Measurements from ENCODE around the gene SLAMF1. TPM values are rescaled to one million over a fixed set of nuclear protein-coding genes. Genes with fewer than 3 reads are reported as not detected.
"Not testable (repeated sequence)": the region's sequence is repeated elsewhere in the genome, so short reads cannot be mapped to it uniquely, and the experiment has no call there.

The SLAMF1 gene
- polyA plus RNA-seq, 1 donor: 0.91 TPM

GRCh38 chr1:160578175-160578524, 68.7 kb downstream of the SLAMF1 start:
- DNase-seq: no peak
- H3K4me1 ChIP-seq (ENCODE audit: control insufficient read depth, insufficient read depth, low read length): peaks cover 14% of the 10 kb centered on the region
- H3K27me3 ChIP-seq (ENCODE audit: control insufficient read depth, insufficient read depth, low read length): no peaks in the 10 kb centered on the region
- H3K4me3 ChIP-seq (ENCODE audit: low read length): no peak overlapping the region
- 100% methylated on average over 1 of the region's 3 CpGs for WGBS (ENCODE audit: insufficient coverage, low lambda C conversion rate)
- no peaks in the 10 kb centered on the region for H3K9me3 ChIP-seq (ENCODE audit: control insufficient read depth, low read depth, low read length)
- no peak overlapping the region for H3K27ac ChIP-seq (ENCODE audit: low read length)
- no peaks in the 10 kb centered on the region for H3K36me3 ChIP-seq (ENCODE audit: control insufficient read depth, insufficient read depth, low read length)

GRCh38 chr1:160577671-160578070, 69.2 kb downstream of the SLAMF1 start:
- 83% methylated on average over 1 of the region's 2 CpGs for WGBS (ENCODE audit: insufficient coverage, low lambda C conversion rate)
- Histone ChIP-seq H3K36me3 (ENCODE audit: control insufficient read depth, insufficient read depth, low read length) (no peaks in the 10 kb centered on the region), H3K27me3 (ENCODE audit: control insufficient read depth, insufficient read depth, low read length) (no peaks in the 10 kb centered on the region), H3K27ac (ENCODE audit: low read length) (no peak overlapping the region), H3K4me3 (ENCODE audit: low read length) (no peak overlapping the region), H3K4me1 (ENCODE audit: control insufficient read depth, insufficient read depth, low read length) (peaks cover 14% of the 10 kb centered on the region), H3K9me3 (ENCODE audit: control insufficient read depth, low read depth, low read length) (no peaks in the 10 kb centered on the region)
- no peak for DNase-seq

- no peak for DNase-seq
- Histone ChIP-seq H3K27ac (ENCODE audit: low read length) (no peak overlapping the region), H3K36me3 (ENCODE audit: control insufficient read depth, insufficient read depth, low read length) (no peaks in the 10 kb centered on the region), H3K9me3 (ENCODE audit: control insufficient read depth, low read depth, low read length) (no peaks in the 10 kb centered on the region), H3K27me3 (ENCODE audit: control insufficient read depth, insufficient read depth, low read length) (no peaks in the 10 kb centered on the region), H3K4me1 (ENCODE audit: control insufficient read depth, insufficient read depth, low read length) (peaks cover 13% of the 10 kb centered on the region), H3K4me3 (ENCODE audit: low read length) (no peak overlapping the region)
- WGBS (ENCODE audit: insufficient coverage, low lambda C conversion rate): no CpG with 5 or more reads among the region's 2 CpGs
Observed at GRCh38 chr1:160576884-160577283, 70.0 kb downstream of the SLAMF1 start.

GRCh38 chr1:160576390-160576789, 70.5 kb downstream of the SLAMF1 start:
- H3K27ac ChIP-seq (ENCODE audit: low read length): no peak overlapping the region
- peaks cover 10% of the 10 kb centered on the region for H3K4me1 ChIP-seq (ENCODE audit: control insufficient read depth, insufficient read depth, low read length)
- H3K36me3 ChIP-seq (ENCODE audit: control insufficient read depth, insufficient read depth, low read length): no peaks in the 10 kb centered on the region
- no peak for DNase-seq
- H3K4me3 ChIP-seq (ENCODE audit: low read length): no peak overlapping the region
- H3K27me3 ChIP-seq (ENCODE audit: control insufficient read depth, insufficient read depth, low read length): no peaks in the 10 kb centered on the region
- 100% methylated on average over 2 of the region's 3 CpGs for WGBS (ENCODE audit: insufficient coverage, low lambda C conversion rate)
- H3K9me3 ChIP-seq (ENCODE audit: control insufficient read depth, low read depth, low read length): no peaks in the 10 kb centered on the region

GRCh38 chr1:160575112-160575664, 71.7 kb downstream of the SLAMF1 start:
- no peaks in the 10 kb centered on the region for H3K9me3 ChIP-seq (ENCODE audit: control insufficient read depth, low read depth, low read length)
- DNase-seq: no peak
- H3K27me3 ChIP-seq (ENCODE audit: control insufficient read depth, insufficient read depth, low read length): no peaks in the 10 kb centered on the region
- WGBS (ENCODE audit: insufficient coverage, low lambda C conversion rate): no CpG with 5 or more reads among the region's 5 CpGs
- no peaks in the 10 kb centered on the region for H3K36me3 ChIP-seq (ENCODE audit: control insufficient read depth, insufficient read depth, low read length)
- no peak overlapping the region for H3K4me3 ChIP-seq (ENCODE audit: low read length)
- H3K27ac ChIP-seq (ENCODE audit: low read length): no peak overlapping the region
- peaks cover under 1% of the 10 kb centered on the region for H3K4me1 ChIP-seq (ENCODE audit: control insufficient read depth, insufficient read depth, low read length)

- Histone ChIP-seq H3K4me1 (ENCODE audit: control insufficient read depth, insufficient read depth, low read length) (no peaks in the 10 kb centered on the region), H3K27ac (ENCODE audit: low read length) (no peak overlapping the region), H3K9me3 (ENCODE audit: control insufficient read depth, low read depth, low read length) (no peaks in the 10 kb centered on the region), H3K27me3 (ENCODE audit: control insufficient read depth, insufficient read depth, low read length) (no peaks in the 10 kb centered on the region), H3K4me3 (ENCODE audit: low read length) (no peak overlapping the region), H3K36me3 (ENCODE audit: control insufficient read depth, insufficient read depth, low read length) (no peaks in the 10 kb centered on the region)
- no peak for DNase-seq
- no CpG with 5 or more reads among the region's 3 CpGs for WGBS (ENCODE audit: insufficient coverage, low lambda C conversion rate)
Observed at GRCh38 chr1:160570840-160571239, 76.0 kb downstream of the SLAMF1 start.

- no peak for DNase-seq
- Histone ChIP-seq H3K9me3 (ENCODE audit: control insufficient read depth, low read depth, low read length) (no peaks in the 10 kb centered on the region), H3K4me3 (ENCODE audit: low read length) (no peak overlapping the region), H3K36me3 (ENCODE audit: control insufficient read depth, insufficient read depth, low read length) (no peaks in the 10 kb centered on the region), H3K27ac (ENCODE audit: low read length) (no peak overlapping the region), H3K27me3 (ENCODE audit: control insufficient read depth, insufficient read depth, low read length) (no peaks in the 10 kb centered on the region), H3K4me1 (ENCODE audit: control insufficient read depth, insufficient read depth, low read length) (no peaks in the 10 kb centered on the region)
- 94% methylated on average over 2 of the region's 2 CpGs for whole genome bisulfite sequencing (ENCODE audit: insufficient coverage, low lambda C conversion rate)
Observed at GRCh38 chr1:160569806-160570205, 77.0 kb downstream of the SLAMF1 start.

- Histone ChIP-seq H3K4me1 (ENCODE audit: control insufficient read depth, insufficient read depth, low read length) (no peaks in the 10 kb centered on the region), H3K27me3 (ENCODE audit: control insufficient read depth, insufficient read depth, low read length) (no peaks in the 10 kb centered on the region)
- no peak for DNase-seq
Observed at GRCh38 chr1:160567858-160568682, 78.8 kb downstream of the SLAMF1 start.

GRCh38 chr1:160567341-160567740, 79.5 kb downstream of the SLAMF1 start:
- no peak for DNase-seq
- Histone ChIP-seq H3K27me3 (ENCODE audit: control insufficient read depth, insufficient read depth, low read length) (no peaks in the 10 kb centered on the region), H3K27ac (ENCODE audit: low read length) (no peak overlapping the region), H3K4me3 (ENCODE audit: low read length) (no peak overlapping the region), H3K4me1 (ENCODE audit: control insufficient read depth, insufficient read depth, low read length) (no peaks in the 10 kb centered on the region), H3K9me3 (ENCODE audit: control insufficient read depth, low read depth, low read length) (no peaks in the 10 kb centered on the region), H3K36me3 (ENCODE audit: control insufficient read depth, insufficient read depth, low read length) (no peaks in the 10 kb centered on the region)
- WGBS (ENCODE audit: insufficient coverage, low lambda C conversion rate): no CpG with 5 or more reads among the region's 5 CpGs

More at GRCh38 chr1:160567858-160568682, 78.8 kb downstream of the SLAMF1 start:
- no peak overlapping the region for H3K4me3 ChIP-seq (ENCODE audit: low read length)
- no peak overlapping the region for H3K27ac ChIP-seq (ENCODE audit: low read length)
- no peaks in the 10 kb centered on the region for H3K36me3 ChIP-seq (ENCODE audit: control insufficient read depth, insufficient read depth, low read length)
- H3K9me3 ChIP-seq (ENCODE audit: control insufficient read depth, low read depth, low read length): no peaks in the 10 kb centered on the region
- WGBS (ENCODE audit: insufficient coverage, low lambda C conversion rate): no CpG with 5 or more reads among the region's 8 CpGs

- Histone ChIP-seq H3K27ac (ENCODE audit: low read length) (no peak overlapping the region), H3K36me3 (ENCODE audit: control insufficient read depth, insufficient read depth, low read length) (no peaks in the 10 kb centered on the region), H3K27me3 (ENCODE audit: control insufficient read depth, insufficient read depth, low read length) (no peaks in the 10 kb centered on the region), H3K4me3 (ENCODE audit: low read length) (no peak overlapping the region), H3K9me3 (ENCODE audit: control insufficient read depth, low read depth, low read length) (no peaks in the 10 kb centered on the region), H3K4me1 (ENCODE audit: control insufficient read depth, insufficient read depth, low read length) (no peaks in the 10 kb centered on the region)
- DNase-seq: no peak
- 100% methylated on average over 1 of the region's 4 CpGs for WGBS (ENCODE audit: insufficient coverage, low lambda C conversion rate)
Observed at GRCh38 chr1:160565564-160565963, 81.3 kb downstream of the SLAMF1 start.

GRCh38 chr1:160563230-160563629, 83.6 kb downstream of the SLAMF1 start:
- WGBS (ENCODE audit: insufficient coverage, low lambda C conversion rate): no CpG with 5 or more reads among the region's 1 CpG
- H3K27me3 ChIP-seq (ENCODE audit: control insufficient read depth, insufficient read depth, low read length); DNase-seq; H3K36me3 ChIP-seq (ENCODE audit: control insufficient read depth, insufficient read depth, low read length); H3K4me1 ChIP-seq (ENCODE audit: control insufficient read depth, insufficient read depth, low read length); H3K4me3 ChIP-seq (ENCODE audit: low read length); H3K9me3 ChIP-seq (ENCODE audit: control insufficient read depth, low read depth, low read length); H3K27ac ChIP-seq (ENCODE audit: low read length): not testable (repeated sequence)

Data from large intestine (tissue), 3 donors.